Lower leg skin (tissue), 4 donors: Measurements from ENCODE around the gene SPINT1. TPM values are rescaled to one million over a fixed set of nuclear protein-coding genes. Genes with fewer than 3 reads are reported as not detected.

Experiments
- DNase-seq, 2 donors: peaks; one replicate each; pipeline ENCODE4 v3.0.0-alpha.2; 2019; ENCODE audit warnings: low spot score in 2 of 2
- H3K4me3 ChIP-seq: fragments of 200-600 bp; sonication (generic); 2 replicates; pipeline ENCODE4 v1.5.1; 2017; ENCODE audit warnings: mild to moderate bottlenecking, low read depth; ENCODE audit not compliant: poor library complexity, severe bottlenecking
- POLR2A ChIP-seq, 2 donors: fragments of 450-650 bp; IDR thresholded peaks; one replicate each; pipeline ENCODE4 v1.6.1; 2016 to 2017; ENCODE audit warnings: antibody characterized with exemption in 2 of 2, mild to moderate bottlenecking in 1 of 2, moderate library complexity in 1 of 2
- WGBS, 2 donors: methylation state at CpG; one replicate each; pipeline ENCODE4 v1.1.5; 2018; 5-methylcytosine and 5-hydroxymethylcytosine counted together
- intact Hi-C: fragments of 100-400 bp; cut with DNase I; formaldehyde crosslinking; loops from one replicate; pipeline ENCODE4 v1.15.0; 2023; ENCODE audit warnings: low total_unique reads
- total RNA-seq, 4 donors: library from RNA; depleted of rRNA; stranded (reverse); fragments of >200 nt; gene quantifications; one replicate each; pipeline ENCODE4 v1.1.0, GENCODE V29; 2016
- TF ChIP-seq, protein P1 (sequence below), 3 donors: fragments of 450-650 bp; IDR thresholded peaks; one replicate each; pipeline ENCODE4 v1.5.1; 2016; ENCODE audit warnings: antibody characterized with exemption in 3 of 3, mild to moderate bottlenecking in 3 of 3, moderate library complexity in 2 of 3

Gene SPINT1
- total RNA-seq, 4 donors from 2014 or later = 428 to 515 (median 502) TPM

DNA sequence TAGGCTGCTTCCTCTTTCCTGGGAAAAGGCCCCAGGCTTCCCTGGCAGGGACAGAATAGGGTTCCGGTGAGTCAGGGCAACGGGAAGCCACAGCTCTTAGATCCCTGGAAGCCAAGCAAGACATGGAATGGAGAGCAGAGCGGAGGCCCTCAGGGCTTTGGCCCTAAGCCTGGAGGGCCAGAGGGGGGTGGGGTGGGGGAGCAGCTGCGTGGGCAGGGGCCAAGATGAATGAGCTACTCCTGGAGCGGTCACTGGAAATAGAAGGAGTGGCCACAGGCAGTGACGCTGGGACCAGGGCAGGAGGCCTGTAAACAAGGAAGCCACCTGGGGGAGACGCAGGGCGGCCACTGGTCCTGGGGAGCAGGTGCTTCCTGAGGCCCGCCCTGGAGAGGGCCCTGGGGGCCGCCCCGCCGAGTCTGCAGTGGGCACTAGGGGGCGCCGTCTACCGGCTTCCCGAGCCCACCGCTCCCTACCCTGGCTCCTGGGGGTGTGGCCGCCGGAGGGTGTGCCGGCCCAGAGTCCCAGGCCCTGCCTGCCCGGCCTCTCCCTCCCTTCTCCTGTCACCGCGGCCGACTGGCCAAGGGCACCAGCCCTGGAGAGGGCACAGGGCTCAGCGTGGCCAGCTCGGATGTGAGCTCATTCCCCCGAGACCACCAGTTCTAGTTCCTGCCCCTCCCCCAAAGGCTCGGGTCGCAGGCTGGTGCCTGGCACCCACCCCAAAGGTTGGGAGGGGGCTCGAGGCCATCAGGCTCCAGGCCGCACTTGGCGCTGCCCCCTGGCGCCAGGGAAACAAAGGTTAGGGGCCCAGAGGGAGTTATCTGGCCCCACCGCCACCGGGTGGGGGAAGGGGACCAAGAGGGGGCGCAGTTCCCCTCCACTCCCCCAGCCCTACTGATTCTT is 62.5 kb downstream of the SPINT1 start:
- intact Hi-C loops = loop anchor here (5.0 to 10.0 kb wide), 2 partner anchors 116 to 278 kb away; no protein-coding TSS in a partner anchor
- peak; percentile 79 to 96 for DNase-seq
- peak overlapping the region; percentile 1 for H3K4me3 ChIP-seq
- WGBS, 2 donors = 3 to 5% methylated on average over 14 to 25 of the region's 36 CpGs
- TF ChIP-seq, protein P1, sequence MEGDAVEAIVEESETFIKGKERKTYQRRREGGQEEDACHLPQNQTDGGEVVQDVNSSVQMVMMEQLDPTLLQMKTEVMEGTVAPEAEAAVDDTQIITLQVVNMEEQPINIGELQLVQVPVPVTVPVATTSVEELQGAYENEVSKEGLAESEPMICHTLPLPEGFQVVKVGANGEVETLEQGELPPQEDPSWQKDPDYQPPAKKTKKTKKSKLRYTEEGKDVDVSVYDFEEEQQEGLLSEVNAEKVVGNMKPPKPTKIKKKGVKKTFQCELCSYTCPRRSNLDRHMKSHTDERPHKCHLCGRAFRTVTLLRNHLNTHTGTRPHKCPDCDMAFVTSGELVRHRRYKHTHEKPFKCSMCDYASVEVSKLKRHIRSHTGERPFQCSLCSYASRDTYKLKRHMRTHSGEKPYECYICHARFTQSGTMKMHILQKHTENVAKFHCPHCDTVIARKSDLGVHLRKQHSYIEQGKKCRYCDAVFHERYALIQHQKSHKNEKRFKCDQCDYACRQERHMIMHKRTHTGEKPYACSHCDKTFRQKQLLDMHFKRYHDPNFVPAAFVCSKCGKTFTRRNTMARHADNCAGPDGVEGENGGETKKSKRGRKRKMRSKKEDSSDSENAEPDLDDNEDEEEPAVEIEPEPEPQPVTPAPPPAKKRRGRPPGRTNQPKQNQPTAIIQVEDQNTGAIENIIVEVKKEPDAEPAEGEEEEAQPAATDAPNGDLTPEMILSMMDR (IDR thresholded peaks at IDR 0.05) = peak in 1 of 3 donors; percentile 18
- TF ChIP-seq POLR2A (IDR thresholded peaks at IDR 0.05) = no peak

DNA sequence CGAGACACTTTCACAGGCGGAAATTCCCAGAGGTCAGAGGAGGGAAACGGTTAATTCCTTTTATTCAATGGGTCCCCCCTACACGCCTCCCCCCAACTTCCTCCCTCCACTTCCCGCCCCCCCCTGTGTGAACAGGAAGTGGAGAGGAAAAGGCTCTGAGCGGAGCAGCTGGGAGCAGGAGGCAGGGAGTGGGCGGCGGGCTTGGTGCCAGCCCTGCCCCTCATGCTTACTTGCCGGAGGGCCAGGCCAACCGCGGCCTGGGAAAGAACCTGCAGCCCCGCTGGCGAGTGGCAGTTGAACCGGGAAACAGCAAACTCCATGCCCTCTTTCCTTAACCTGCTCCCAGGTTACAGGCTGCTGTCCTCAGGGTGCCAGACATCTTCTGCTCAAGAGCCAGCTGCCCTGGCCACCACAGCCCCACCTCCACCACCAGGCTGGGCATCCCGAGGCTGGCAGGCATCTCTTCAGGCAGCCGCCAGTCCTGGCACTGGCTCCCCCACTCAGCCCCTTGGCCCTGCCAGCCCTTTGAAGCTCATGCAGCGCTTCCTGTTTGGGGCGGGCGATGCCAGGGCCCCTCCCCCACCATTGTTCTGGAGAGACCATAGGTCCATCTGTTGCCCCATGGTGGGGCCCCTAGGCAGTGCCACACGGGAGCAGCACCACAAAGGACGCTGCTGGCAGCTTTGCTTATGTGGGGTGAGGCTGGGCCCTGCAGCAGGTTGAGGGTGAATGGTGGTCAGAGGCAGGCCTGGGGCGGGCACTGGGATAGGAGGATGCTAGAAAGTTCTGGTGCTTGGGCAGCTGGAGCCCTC is 63.3 kb downstream of the SPINT1 start:
- 15% methylated on average over 17 to 22 of the region's 22 CpGs for WGBS, 2 donors
- TF ChIP-seq POLR2A (IDR thresholded peaks at IDR 0.05) = no peak
- TF ChIP-seq, protein P1 (IDR thresholded peaks at IDR 0.05) = no peak
- DNase-seq = peak in 1 of 2 donors; percentile 90
- H3K4me3 ChIP-seq = peak overlapping the region; percentile 1
- intact Hi-C loops = loop anchor here (5.0 to 10.0 kb wide), 2 partner anchors 115 to 278 kb away; no protein-coding TSS in a partner anchor

Other genes with a start within 250 kb of the SPINT1 start
- 1 to 10 TPM in 2 of 4 donors, under 1 TPM in 2; 0.69 to 2.7 (median 1.3) TPM for gene KNL1, start 249.8 kb upstream of the SPINT1 start, total RNA-seq
- 1 to 10 TPM in 1 of 4 donors, under 1 TPM in 3; 0.46 to 1.4 (median 0.68) TPM for gene RAD51, start 148.9 kb upstream of the SPINT1 start, total RNA-seq
- 10 to 100 TPM; 19.1 to 40.2 (median 32.3) TPM for gene RMDN3, start 88.8 kb upstream of the SPINT1 start, total RNA-seq
- 10 to 100 TPM; 59.8 to 97.7 (median 88.6) TPM for gene GCHFR, start 80.0 kb upstream of the SPINT1 start, total RNA-seq
- 10 to 100 TPM; 31.2 to 58.4 (median 40.2) TPM for gene C15orf62, start 74.1 kb upstream of the SPINT1 start, total RNA-seq
- gene ZFYVE19, start 37.0 kb upstream of the SPINT1 start, total RNA-seq = 10 to 100 TPM; 30.9 to 65.7 (median 35.4) TPM
- 10 to 100 TPM; 16.5 to 53.1 (median 29.3) TPM for gene DNAJC17, start 36.6 kb upstream of the SPINT1 start, total RNA-seq
- gene PPP1R14D, start 15.3 kb upstream of the SPINT1 start, total RNA-seq = 1 to 10 TPM in 2 of 4 donors, under 1 TPM in 1, not detected in 1; 0.65 to 4.8 (median 2.4) TPM
- 100 to 1,000 TPM in 1 of 4 donors, 10 to 100 TPM in 3; 78.5 to 111 (median 95.9) TPM for gene RHOV, start 30.2 kb downstream of the SPINT1 start, total RNA-seq
- gene VPS18, start 50.4 kb downstream of the SPINT1 start, total RNA-seq = 10 to 100 TPM; 15.4 to 29.9 (median 25.7) TPM
- gene DLL4, start 85.3 kb downstream of the SPINT1 start, total RNA-seq = 1 to 10 TPM; 4.0 to 8.3 (median 5.1) TPM
- 10 to 100 TPM in 1 of 4 donors, 1 to 10 TPM in 1, under 1 TPM in 1, not detected in 1; 0.81 to 13.6 (median 4.4) TPM for gene CHAC1, start 109.4 kb downstream of the SPINT1 start, total RNA-seq